GM21515 (cell line): ENCODE data around the gene NEUROG1.

ENCODE experiments used
- ATAC-seq: cut with Tn5 transposase; IDR thresholded peaks from one replicate; pipeline ENCODE4 v1.9.1; 2021; ENCODE audit not compliant: unreplicated experiment

The NEUROG1 gene

DNA sequence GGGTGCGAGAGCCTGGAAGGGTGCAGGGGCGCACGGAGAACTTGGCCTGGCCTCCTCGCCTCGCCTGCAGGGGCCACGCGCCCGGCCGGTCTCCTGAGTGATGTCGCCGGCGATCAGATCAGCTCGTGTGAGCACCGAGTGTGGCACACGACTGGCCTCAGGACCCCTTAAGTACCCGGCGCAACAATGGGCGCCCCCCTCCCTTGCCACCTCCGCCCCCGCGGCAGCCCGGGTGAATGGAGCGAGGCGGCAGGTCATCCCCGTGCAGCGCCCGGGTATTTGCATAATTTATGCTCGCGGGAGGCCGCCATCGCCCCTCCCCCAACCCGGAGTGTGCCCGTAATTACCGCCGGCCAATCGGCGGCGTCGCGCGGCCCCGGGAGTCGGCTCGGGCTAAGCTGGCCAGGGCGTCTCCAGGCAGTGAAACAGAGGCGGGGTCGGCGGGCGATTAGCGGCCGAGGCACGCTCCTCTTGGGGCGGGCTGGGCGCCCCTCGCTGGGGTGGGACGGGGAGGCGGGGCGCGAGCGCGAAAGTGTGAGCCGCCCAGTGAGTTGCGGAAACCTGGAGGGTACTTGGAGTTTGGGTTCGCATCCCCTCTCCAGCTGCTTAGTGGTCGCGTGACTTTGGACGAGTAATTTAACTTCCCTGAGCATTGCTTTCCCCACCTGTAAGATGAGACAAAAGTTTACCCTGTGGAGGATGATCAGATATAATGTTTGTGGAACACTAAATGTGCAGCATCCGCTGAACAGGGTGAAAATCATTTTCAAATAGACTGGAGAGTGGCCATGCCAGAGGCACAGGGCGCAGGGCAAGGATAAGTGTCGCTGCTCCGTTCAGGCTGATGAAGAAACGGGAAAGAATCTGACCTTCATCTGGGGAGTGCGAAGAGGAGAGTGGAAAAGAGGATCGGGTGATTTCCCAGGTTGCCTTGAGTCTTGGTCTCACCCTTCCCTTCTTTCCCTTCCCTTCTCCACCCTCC, at the start of gene NEUROG1:
Gene NEUROG1, minus strand, starts transcription at position 145 of the 982 bp plus-strand sequence. CDS start 274 bp downstream, outside the sequence.
- ATAC-seq, result no peak

- no peak for ATAC-seq
Observed at GRCh38 chr5:135584918-135585317, 49.2 kb upstream of the NEUROG1 start.

DNA sequence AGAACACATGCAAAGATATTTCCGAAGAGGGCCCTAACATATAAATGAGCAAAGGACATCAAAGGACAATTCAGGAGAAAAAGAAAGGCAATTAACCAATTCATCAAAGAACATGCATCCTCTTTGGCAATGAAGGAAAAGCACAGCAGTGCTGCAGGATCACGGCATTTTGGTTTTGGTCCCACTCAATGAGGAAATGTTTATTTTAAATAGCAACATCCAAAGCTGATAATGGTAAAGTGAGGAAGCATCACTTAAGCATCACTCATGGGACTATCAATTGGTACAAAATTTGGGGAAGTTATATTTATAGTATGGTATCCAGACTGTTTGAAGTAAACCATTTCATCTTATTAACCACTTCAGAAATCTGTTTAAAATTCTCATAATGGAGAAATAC, 48.5 kb upstream of the NEUROG1 start:
- ATAC-seq, result no peak

- no peak for ATAC-seq
Observed at GRCh38 chr5:135582099-135582781, 46.5 kb upstream of the NEUROG1 start.

GRCh38 chr5:135578685-135579341, 43.0 kb upstream of the NEUROG1 start, which contains the start of gene CXCL14:
TSS of gene CXCL14 (minus strand) at chr5:135578991. CDS start at chr5:135578778, 213 bp downstream.
- ATAC-seq, result no peak

DNA sequence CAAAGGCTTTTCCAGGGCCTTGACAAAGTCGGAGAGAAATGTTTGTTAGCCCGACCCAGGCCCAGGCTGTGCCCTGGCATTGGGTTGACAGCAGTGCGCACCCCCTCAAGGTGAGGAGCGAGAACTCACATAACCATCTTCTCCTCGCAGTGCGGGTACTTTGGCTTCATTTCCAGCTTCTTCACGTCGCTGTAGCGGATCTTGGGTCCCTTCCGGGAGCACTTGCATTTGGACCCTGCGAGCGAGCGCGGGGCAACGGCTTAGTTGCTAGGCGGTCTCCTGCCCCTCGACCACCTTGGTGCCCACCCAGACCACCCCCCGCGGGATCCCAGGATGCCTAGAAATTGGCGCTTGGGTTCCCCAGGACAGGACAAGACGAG, 42.5 kb upstream of the NEUROG1 start:
- ATAC-seq, result no peak

DNA sequence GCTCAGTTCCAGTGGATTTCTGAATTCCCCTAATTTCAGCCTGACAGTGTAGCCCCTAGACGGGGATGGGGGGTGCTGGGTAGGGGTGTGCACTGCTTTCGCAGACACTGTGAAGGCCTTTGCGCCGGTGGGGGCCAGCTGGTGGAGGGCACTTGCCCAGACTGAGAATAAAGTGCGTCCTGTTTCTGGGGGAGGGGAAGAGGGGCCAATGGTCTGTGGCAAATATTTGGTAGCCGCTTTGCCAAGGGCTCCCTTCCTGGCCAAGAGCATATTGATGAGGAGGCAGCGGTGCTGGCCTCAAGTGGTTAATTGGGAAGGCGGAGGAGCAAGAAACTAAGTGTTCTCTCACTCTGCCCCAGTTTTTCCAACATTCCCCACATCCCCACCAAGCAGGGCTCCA, 41.7 kb upstream of the NEUROG1 start:
- ATAC-seq, result no peak

DNA sequence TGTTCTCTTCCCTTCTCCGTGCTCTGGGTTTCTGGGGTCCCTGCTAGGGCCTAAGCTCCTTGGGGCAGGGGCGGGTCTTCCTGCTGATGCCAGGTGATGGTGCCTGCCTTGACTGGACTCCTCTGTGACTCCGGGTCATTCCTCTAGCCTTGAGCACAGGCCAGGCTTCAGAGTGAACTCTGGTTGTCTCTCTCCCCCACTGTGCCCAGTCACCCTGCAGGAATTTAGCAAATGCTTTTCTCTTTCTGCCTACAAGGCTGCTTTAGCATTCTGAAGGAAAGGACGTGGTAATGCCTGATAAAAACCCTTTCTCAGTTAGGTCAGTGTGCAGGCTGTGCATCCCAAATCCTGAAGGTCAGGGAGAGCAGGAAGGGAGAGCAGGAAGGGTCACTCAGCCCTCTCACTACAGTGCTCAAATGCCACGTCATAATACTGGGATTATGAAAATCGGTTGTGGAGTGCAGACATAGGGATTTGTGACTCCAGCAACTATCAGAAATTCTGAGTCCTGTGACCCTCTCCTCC, 40.4 kb upstream of the NEUROG1 start:
- no peak for ATAC-seq

DNA sequence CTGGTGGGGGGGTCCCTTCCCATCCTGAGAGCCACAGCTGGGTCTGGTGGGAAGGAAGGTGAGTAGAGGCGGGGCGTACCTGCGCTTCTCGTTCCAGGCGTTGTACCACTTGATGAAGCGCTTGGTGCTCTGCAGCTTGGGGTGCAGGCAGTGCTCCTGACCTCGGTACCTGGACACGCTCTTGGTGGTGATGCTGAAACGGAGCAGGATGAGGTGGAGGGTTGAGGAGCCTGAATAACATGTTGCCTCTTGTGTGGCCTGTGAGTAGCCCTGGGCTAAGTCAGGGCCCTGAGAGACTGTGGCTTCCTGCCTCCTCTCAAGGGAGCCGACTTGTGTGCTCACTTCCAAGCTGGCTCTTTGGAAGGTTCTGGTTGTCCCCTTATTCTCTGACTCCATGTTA, 38.7 kb upstream of the NEUROG1 start:
- ATAC-seq, result no peak

- ATAC-seq, result no peak
Observed at GRCh38 chr5:135571902-135572301, 36.1 kb upstream of the NEUROG1 start.

DNA sequence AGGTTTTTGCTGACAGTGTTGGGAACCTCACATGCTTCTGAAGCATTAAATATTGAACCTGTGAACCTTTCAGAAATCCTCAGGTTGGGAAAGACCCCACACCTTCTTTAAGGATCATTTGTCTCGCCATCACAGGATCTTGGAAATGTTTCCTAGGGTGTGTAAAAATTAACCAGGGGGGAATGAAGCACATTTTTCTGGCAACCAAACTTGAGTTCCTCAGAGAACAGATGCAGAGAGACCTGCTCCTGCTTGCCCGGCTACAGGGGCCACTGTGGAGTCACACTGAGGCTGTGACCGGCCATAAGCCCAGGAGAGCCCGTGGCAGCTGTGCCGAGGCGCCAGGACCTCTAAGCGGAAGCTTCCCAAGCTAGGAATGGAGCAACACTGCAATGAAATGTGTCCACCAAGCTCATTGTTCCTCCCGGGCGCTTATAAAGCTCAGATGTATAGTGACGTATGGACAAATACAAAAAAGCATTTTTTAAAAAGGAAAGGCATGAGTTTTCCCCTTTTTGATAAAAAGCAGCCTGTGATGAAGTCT, 35.4 kb upstream of the NEUROG1 start:
- ATAC-seq, result no peak

DNA sequence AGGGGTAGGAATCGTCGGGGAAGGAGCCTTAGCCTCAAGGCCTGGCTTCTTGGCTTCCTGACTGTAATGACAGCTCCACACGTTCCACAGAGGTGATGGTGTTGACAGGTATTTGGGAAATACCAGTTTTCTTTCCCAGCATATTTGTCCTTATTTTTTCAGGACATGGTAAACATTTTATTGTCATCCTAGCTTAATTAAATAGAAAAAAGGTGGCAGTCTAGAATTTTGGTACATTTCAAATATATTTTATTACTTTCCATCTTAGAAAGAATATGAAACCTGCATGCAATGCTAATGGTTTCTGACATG, 34.6 kb upstream of the NEUROG1 start:
- no peak for ATAC-seq

- ATAC-seq, result no peak
Observed at GRCh38 chr5:135569755-135570452, 34.1 kb upstream of the NEUROG1 start.

DNA sequence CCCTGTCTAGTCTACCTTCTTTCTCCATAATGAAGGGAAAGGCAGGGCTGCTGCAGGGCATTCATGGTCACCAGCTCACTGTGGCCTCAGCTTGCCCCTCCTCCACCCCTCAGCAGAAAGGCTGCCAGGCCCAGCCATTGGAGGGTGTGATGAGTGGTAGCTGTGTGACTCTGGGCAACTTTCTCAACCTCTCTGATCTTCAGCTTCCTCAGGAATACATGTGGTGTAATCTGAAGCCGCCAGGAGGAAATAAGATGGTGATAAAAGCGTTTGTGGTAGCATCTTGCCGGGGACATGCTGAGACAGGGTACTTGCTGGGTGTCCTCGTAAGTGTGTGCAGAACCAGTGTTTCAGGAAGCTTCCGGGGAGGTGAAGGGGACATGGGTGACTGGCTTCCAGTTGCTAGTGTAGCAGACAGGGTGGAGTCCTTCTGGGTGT, 33.2 kb upstream of the NEUROG1 start:
- ATAC-seq, result no peak

DNA sequence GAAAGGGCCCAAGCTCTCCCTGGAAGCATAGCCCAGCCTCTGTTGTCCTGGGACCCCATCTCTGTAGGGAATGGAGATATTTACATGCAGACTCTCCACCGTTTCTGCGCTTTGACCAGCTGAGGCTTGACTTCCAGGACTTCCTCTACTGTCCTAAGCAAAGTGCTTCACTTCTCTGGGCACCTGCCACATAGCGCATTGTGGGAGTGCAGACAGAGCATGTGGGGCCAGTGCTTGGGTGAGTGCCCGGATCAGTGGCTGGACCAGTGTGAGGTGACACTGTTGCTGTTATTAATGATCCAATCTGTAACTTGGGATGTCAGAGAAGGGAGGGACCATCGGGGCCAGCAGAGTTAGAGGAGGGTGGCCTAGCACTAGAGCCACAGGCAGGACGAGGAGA, 32.5 kb upstream of the NEUROG1 start:
- no peak for ATAC-seq

DNA sequence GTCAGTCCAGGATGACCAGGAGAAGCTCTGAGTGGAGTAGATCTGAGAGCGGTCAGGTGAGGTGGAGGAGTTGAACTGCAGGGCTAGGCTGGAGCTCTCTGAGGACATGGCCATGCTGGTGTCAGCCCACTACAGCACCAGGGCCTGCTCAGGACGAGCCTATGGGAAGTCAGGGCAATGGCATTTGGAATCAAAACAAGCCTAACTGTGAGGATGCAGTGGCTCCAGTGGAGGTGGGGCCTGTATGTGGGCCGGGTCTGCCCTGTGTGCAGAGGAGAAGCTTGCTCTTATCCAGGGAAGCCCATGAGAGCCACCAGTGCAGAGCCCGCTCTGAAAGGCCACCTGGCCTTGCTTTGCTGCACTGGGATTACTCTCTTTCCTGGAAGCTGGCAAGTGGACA, 31.9 kb upstream of the NEUROG1 start:
- ATAC-seq, result no peak

GRCh38 chr5:135566422-135567400, 30.9 kb upstream of the NEUROG1 start:
- ATAC-seq, result no peak

GRCh38 chr5:135565725-135566421, 30.1 kb upstream of the NEUROG1 start:
- ATAC-seq, result peak; percentile 63

- ATAC-seq, result no peak
Observed at GRCh38 chr5:135565266-135565665, 29.5 kb upstream of the NEUROG1 start.
